ENCODE measurements around the gene IKZF3.
"Not testable (repeated sequence)": the region's sequence is repeated elsewhere in the genome, so short reads cannot be mapped to it uniquely, and the experiment has no call there.

Gene IKZF3

DNA sequence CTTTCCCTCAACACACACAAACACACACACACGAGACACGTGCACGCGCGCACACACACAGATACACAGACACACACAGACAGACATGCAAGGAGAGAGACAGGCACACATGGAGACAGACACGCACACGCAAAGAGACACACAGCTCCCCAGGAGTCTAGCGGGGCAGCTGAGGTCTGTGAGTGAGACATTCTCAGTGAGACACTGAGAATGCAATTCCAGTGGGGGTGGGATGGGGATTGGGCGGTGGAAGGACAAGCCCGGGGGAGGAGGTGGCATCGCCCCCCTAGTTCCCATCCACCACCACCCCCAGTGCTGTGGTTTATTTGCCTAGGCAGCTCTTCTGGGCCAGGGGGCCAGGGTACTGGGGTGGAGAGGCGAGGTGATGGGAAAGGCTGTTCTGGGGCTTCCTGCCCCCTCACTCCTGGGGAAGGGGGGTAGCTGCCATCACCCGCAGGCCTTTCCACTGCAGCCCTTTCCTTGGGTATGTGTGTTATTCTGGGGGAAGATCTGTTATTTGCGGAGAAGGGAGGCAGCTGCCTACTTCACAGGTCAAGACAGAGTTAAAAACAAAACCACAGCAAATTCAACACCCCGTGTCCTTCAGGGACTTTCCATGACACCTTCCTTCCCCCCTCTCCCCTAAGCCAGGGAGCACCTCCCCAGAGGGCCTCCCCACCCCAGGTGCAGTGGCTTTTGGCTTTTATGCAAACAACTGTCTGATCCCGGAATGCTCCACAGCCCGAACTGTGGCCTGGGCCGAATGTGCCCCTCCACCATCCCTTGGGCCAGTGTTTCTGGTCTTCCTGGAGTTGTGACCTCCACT lies 108.3 kb downstream of the IKZF3 start:
- DNase-seq (ENCODE audit: low read depth), result no peak

- DNase-seq (ENCODE audit: low read depth), result peak; percentile 13
These were observed 109.1 kb downstream of the IKZF3 start for GRCh38 chr17:39754958-39755553.

DNA sequence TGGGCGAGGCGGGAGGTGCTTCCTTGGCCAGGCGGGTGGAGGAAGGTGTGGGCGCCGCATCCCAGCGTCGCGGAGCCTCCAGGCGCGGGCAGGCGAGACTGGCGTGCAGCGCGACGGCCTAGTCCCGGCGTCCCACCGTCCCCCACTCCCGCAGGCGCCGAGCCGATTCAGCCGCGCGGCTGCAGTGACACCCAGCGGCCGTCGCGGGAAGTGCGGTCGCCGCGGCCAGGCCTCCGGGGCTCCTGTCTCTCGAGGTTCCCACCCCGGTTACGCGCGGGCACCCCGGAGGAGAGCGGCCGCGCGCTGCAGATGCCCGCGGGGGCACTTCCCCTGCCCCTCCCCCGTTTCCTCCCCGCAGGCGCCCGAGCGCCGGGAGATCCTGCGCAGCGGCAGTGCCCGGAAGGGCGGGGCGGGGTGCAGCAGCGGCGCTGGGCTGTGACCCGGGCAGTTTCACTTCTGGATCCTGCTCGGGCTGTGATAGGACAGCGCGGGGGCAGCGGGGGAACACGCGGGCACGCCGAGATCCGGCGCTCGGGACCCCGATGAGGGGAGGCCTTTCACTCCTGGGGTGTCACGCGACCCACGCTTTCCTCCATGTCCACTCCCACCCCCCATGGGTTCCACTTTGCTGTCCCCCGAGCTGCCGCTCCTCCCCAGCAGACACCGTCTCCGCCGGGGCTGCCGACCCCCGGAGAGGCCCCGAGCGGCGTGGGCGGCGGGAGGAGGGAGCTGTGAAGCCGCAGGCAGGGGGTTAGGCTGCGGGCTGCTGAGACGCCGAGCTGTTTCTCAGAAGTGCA lies 109.8 kb downstream of the IKZF3 start:
- DNase-seq (ENCODE audit: low read depth), result peak; percentile 91

DNA sequence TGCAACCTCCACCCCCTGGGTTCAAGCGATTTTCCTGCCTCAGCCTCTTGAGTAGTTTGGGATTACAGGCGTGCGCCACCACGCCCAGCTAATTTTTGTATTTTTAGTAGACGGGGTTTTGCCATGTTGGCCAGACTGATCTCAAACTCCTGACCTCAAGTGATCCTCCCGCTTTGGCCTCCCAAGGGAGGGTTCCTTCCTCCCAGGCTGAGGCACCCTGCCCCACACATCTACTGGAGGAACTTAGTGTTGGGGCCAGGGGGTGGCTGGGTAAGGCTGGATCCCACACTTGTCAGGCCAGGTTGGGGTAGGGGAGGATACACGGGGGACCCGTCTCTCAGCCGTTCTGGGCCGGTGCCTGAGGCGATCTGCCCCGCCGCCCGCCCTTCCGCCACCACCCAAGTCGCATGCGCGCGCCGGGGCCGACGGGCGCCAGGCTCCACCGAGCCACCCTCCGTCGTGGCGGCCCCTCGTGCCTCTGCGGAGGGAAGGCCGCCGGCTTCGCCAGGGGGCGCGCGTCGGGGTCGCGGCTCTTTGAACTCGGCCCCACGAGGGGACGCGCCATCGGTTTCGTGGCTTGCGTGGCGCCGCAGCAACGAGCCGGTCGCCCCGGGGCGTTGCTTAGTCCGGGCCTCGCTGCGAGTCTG lies 110.5 kb downstream of the IKZF3 start:
- peak; percentile 34 for DNase-seq (ENCODE audit: low read depth)

GRCh38 chr17:39752241-39752881 lies 111.8 kb downstream of the IKZF3 start:
- no peak for DNase-seq (ENCODE audit: low read depth)

GRCh38 chr17:39751637-39752036 lies 112.5 kb downstream of the IKZF3 start:
- DNase-seq (ENCODE audit: low read depth), result no peak

- DNase-seq (ENCODE audit: low read depth), result no peak
These were observed 113.0 kb downstream of the IKZF3 start for GRCh38 chr17:39751016-39751543.

DNA sequence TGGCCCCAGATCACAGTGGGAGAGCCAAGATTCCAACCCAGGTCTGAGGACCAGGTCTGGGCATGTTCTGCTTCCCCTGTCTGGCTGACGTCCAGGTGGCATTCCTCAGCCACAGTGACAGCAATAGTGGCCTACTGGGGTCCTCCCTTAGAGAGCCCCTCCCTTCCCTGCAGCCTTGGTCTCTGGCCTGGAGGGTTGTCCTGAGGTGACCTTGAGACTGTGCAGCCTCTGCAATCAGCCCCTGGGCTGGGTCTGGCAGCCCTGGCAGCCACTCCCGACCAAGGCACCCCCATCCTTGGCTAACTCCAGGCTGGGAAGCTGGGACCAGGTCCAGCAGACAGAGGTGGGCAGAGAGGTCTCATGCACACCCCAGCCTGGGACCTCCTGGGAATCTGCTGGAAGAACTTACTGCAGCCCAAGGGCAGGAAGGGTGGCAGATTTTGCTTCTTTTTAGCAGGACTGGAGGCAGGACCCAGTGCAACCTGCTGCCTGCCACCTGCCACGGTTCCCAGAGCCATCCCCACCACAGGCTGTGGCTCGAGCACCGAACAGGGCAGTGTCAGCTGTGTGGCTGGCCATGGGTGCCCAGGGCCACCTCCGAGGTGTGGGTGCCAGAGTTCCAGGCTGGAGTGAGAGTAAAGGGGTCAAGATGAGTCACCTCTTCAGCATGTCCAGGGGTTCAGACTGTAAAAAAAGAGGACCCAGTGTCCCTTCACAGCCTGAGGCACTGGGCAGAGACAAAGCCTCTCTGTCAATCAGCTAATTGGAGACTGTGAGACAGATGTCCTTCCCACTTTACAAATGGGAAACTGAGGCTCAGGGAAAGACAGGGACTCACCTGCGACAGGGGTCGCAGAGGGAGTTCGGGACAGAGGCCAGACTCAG lies 113.7 kb downstream of the IKZF3 start:
- DNase-seq (ENCODE audit: low read depth), result no peak

DNA sequence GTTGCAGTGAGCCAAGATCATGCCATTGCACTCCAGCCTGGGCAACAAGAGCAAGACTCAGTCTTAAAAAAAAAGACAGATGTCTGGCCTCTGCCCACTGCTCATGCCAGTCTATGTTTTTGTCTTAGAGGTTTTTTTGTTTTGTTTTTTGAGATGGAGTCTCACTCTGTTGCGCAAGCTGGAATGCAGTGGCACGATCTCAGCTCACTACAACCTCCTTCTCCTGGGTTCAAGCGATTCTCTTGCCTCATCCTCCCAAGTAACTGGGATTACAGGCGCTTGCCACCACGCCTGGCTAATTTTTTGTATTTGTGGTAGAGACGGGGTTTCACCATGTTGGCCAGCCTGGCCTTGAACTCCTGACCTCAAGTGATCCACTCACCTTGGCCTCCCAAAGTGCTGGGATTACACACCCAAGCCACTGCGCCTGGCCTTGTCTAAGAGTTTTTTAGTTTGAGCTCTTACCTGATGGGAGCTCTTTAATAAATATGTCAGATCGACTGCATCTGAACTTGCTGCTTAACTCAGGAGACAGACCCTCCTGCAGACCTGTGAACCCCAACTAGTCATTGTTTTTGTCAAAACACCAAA lies 115.6 kb downstream of the IKZF3 start:
- DNase-seq (ENCODE audit: low read depth), result not testable (repeated sequence)

DNA sequence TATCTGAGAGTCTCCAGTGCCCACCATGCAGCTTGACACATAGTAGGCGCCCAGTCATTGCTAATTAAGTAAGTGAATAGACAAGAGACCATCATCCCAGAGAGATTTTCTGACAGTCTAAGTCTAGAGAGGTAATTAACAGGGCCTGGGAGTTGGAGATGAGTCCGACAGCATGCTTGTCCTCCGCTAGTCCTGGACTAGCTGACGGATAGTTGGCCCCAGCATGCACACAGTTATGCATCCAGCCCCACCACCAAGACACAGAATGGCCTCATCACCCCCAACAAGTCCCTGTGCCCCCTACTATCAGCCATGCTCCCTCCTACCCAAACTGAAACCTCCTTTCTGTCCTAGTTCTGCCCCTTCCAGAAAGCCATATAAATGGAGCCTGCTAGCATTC lies 116.4 kb downstream of the IKZF3 start:
- no peak for DNase-seq (ENCODE audit: low read depth)

GRCh38 chr17:39746145-39746461 lies 118.0 kb downstream of the IKZF3 start:
- DNase-seq (ENCODE audit: low read depth), result no peak

- DNase-seq (ENCODE audit: low read depth), result no peak
These were observed 118.6 kb downstream of the IKZF3 start for GRCh38 chr17:39745335-39746144.

GRCh38 chr17:39744836-39745215 lies 119.3 kb downstream of the IKZF3 start:
- no peak for DNase-seq (ENCODE audit: low read depth)

DNA sequence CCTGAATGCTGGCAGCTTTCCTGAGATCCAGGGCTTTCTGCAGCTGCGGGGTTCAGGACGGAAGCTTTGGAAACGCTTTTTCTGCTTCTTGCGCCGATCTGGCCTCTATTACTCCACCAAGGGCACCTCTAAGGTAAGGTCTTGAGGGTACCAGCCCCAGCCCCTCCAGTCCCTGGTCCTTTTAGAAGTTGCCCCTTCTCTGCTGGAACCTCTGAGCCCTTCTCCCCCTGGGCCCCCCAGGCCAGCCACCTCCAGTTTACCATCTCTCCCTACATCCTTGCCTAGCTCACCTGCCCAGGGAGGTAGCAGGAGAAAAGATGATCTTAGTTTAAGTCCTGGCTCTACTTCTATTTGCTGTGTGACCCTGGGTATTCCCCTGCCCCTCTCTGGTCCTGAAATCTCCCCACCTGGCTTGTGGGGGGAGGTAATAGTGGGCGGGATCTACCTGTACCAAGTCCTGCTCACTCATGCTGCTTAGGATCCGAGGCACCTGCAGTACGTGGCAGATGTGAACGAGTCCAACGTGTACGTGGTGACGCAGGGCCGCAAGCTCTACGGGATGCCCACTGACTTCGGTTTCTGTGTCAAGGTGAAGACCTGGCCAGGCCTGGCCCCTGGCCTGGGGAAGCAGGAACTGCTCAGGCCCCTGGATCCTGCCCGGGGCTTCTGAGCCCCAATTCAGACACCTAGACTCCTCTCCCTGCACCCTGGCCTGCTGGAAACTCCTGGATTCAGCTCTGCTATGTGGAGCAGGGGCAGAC lies 119.9 kb downstream of the IKZF3 start:
- DNase-seq (ENCODE audit: low read depth), result no peak

GRCh38 chr17:39742856-39743436 lies 121.2 kb downstream of the IKZF3 start:
- DNase-seq (ENCODE audit: low read depth), result no peak

DNA sequence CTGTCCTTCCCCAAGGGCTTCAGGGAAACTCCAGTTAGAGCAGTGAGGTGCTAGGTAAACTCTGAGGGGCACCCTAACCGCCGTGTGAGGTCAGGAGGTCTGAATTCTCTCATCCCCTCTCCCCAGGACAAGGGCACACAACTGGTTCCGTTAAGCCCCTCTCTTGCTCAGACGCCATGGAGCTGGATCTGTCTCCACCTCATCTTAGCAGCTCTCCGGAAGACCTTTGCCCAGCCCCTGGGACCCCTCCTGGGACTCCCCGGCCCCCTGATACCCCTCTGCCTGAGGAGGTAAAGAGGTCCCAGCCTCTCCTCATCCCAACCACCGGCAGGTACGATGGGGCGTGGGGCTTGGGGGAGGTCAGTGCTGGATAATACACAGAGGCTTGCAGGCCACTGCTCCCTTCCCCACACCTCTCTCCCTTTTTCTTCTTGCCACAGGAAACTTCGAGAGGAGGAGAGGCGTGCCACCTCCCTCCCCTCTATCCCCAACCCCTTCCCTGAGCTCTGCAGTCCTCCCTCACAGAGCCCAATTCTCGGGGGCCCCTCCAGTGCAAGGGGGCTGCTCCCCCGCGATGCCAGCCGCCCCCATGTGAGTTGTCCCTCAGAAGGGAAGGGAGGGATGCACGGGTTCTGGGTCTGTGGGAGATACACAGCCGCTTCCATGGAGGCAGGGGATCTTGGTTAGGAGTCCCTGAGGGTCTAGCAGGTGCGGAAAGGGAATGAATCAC lies 121.8 kb downstream of the IKZF3 start:
- no peak for DNase-seq (ENCODE audit: low read depth)

- peak; percentile 77 for DNase-seq (ENCODE audit: low read depth)
These were observed 123.6 kb downstream of the IKZF3 start for GRCh38 chr17:39740357-39741111.
